ENCODE data around the gene INHBE. TPM values are rescaled to one million over a fixed set of nuclear protein-coding genes. Genes with fewer than 3 reads are reported as not detected.

Gene INHBE
- total RNA-seq, 1 donor from 2014 or later: not detected

DNA sequence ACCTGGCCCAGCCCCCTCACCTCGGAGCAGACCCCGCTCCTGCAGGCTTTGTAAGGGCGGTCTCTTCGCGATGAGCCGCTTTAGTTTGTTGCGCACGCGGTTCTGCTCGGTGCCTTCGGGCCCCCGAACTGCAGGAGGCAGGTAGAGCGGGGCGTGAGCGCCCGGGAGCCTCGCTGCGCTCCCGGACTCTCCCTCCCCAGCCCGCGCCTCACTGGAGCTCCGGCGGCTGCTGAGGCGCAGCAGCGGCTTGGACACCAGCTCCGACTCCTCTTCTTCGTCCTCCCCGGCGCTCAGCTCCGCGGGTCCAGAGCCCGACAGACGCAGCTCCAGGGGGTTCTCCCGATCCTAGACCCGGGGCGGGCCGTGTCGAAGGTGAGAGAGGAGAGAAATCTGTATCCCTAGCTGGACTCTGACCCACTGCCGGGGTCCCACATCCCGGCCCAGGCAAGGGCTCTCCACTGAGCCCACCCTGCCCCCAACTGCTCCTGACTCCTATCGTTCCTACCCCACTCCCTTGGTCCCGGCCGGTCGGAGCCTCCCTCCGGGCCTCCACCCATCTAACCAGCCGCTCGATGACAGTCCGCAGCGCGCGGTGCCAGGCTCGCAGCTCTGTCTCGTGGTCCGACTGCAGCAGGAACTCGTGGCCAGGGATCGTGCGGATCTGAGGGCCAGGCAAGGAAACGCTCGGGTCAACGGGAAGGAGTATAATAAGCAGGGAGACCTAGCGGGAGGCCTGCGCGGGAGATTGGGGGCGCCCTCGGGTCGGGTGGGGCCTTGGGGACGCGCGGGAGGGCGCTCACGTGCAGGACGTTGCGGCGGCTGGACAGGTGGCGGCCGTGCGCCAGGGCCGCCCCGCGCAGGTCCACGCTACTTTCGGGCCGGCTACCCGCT is 20.4 kb downstream of the INHBE start:
- Histone ChIP-seq H3K36me3 (no peaks in the 10 kb centered on the region), H3K27ac (replicated peaks) (no peak overlapping the region), H3K9me3 (replicated peaks) (no peaks in the 10 kb centered on the region), H3K27me3 (ENCODE audit: low read depth) (peaks cover 99% of the 10 kb centered on the region), H3K4me1 (peaks cover 20% of the 10 kb centered on the region), H3K4me3 (peak overlapping the region; percentile 64)
- DNase-seq: no peak
- TF ChIP-seq, protein P1, sequence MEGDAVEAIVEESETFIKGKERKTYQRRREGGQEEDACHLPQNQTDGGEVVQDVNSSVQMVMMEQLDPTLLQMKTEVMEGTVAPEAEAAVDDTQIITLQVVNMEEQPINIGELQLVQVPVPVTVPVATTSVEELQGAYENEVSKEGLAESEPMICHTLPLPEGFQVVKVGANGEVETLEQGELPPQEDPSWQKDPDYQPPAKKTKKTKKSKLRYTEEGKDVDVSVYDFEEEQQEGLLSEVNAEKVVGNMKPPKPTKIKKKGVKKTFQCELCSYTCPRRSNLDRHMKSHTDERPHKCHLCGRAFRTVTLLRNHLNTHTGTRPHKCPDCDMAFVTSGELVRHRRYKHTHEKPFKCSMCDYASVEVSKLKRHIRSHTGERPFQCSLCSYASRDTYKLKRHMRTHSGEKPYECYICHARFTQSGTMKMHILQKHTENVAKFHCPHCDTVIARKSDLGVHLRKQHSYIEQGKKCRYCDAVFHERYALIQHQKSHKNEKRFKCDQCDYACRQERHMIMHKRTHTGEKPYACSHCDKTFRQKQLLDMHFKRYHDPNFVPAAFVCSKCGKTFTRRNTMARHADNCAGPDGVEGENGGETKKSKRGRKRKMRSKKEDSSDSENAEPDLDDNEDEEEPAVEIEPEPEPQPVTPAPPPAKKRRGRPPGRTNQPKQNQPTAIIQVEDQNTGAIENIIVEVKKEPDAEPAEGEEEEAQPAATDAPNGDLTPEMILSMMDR (IDR thresholded peaks at IDR 0.05; ENCODE audit: borderline replicate concordance): no peak
- intact Hi-C loops (cut with micrococcal nuclease): no loop called here

DNA sequence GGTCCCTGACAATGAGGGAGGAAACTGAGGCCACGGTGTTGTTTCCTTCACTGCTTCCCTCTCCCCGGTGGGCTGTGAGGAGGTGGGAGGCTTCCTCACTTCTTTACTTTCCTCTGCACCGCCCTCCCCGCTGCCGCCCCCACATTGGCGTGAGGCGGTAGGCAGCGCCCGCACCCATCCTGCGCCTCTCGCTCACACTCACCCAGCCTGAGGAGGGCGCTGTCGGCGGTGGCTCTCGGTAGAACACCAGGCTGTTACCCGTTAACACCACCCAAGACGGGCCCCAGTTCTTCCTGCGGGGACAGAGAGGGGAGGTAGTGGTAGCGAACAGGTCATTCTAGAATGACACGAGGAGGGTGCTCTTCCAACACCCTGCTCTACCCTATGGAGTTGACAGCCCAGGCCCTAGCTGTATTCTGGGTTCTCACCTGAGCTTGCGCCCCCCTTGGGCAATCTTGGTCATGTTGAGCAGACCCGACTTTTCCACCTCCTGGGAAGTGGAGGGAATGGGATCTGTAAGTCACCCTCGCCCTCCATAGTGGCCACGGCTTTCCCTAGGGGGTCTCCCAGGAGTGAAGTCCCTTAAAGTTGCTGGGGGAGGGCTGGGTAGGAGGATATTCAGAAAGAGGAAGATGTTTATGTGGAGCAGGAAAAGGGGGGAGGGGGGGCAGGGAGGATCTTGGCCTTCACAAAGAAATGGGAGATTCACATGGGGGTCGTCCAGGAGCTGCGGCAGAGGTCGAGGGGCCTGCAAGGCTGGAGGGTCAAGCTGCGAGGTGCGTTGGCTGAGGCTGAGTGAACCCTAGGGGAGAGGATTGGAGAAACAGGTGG is 21.3 kb downstream of the INHBE start:
- TF ChIP-seq, protein P1 (IDR thresholded peaks at IDR 0.05; ENCODE audit: borderline replicate concordance): no peak
- peaks cover 99% of the 10 kb centered on the region for H3K27me3 ChIP-seq (ENCODE audit: low read depth)
- DNase-seq: no peak

DNA sequence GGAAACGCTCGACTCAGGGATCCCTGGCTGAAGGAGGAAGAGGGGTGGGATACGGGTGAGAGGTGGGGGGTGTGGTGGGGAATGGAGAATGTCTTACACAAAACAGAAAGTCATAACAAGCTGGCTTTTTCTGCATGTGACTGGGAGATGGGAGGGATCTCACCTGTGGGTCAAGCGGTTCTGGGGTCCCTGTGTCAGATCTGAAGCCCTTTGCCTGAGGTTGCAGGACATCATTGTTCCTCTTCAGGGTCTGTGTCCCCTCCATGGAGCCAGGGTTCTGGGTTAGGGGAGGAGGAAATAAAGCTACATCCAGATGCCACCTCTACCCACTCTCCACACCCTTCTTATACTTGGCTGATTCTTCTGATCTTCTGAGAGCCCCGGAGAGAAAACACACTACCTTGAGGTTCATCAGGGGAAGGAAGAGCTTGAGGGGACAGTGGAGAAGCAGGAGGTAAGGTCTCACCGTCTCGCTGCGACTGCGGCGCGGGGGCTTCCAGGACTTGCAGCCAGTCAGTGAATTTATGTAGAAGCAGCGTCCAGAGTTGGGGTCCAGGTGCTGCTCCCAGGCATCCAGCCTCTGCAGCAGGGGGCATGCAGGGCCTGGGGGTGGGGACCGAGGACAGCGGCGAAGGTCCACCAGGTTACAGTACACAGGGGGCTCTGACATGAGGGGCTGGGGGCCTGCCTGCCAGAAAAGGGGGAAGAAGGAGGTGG is 22.0 kb downstream of the INHBE start:
- intact Hi-C loops (cut with micrococcal nuclease): no loop called here
- TF ChIP-seq, protein P1 (IDR thresholded peaks at IDR 0.05; ENCODE audit: borderline replicate concordance): no peak
- Histone ChIP-seq H3K9me3 (replicated peaks) (no peaks in the 10 kb centered on the region), H3K4me1 (peaks cover 20% of the 10 kb centered on the region), H3K27ac (replicated peaks) (peak overlapping the region; percentile 41), H3K4me3 (peak overlapping the region; percentile 64), H3K36me3 (no peaks in the 10 kb centered on the region), H3K27me3 (ENCODE audit: low read depth) (peaks cover 99% of the 10 kb centered on the region)
- no peak for DNase-seq

More for the DNA sequence above, 21.3 kb downstream of the INHBE start:
- H3K9me3 ChIP-seq (replicated peaks): no peaks in the 10 kb centered on the region
- peak overlapping the region; percentile 64 for H3K4me3 ChIP-seq
- intact Hi-C loops (cut with micrococcal nuclease): no loop called here
- H3K27ac ChIP-seq (replicated peaks): peak overlapping the region; percentile 41
- peaks cover 20% of the 10 kb centered on the region for H3K4me1 ChIP-seq
- H3K36me3 ChIP-seq: no peaks in the 10 kb centered on the region

DNA sequence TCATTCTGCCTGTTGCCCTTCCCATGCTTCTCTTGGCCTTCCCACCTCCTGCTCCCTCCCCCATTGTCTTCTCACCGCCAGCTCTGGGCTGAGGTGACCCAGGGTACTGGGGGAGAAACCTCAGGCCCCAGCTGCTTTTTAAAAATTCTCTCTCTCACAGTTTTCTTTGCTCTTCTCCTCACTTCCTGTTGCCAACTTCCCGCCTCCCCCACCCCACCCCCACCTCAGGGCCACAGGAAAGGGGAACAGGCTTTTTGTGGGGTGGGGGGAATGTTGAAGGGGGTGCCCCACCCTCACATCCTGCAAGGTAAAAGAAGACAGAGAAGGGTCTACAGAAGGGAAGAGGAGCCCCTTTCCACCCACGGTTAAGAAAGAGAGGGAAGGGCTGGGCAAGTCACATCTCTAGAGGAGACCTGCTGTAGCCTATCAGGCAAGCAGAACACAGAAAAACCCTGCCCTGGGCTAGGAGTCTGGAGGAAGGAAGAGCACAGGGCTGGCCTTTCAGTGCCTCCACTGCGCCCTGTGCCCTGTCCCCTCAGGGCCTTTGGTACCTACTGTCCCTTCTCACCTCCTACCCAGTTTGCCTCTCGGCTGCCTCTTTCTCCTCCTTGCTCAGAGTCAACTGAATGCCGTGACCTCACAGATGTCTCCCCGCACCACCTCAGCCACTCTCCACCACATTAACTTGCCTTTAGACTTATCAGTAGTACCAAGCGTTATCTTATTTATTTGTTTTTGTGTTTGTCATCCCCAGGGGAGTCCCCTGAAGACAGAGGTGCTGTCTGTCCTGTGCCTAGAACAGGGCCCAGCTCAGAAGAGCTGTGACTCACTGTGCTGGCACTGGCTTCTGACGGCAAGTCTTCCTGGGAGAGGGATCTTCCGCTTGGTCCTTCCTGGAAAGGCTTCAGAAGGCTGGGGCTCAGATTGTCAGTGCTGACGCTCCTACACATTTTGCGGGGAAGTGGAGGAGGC is 22.9 kb downstream of the INHBE start:
- peaks cover 99% of the 10 kb centered on the region for H3K27me3 ChIP-seq (ENCODE audit: low read depth)
- peaks cover 20% of the 10 kb centered on the region for H3K4me1 ChIP-seq
- H3K4me3 ChIP-seq: peak overlapping the region; percentile 64
- H3K9me3 ChIP-seq (replicated peaks): no peaks in the 10 kb centered on the region
- intact Hi-C loops (cut with micrococcal nuclease): no loop called here
- H3K27ac ChIP-seq (replicated peaks): peak overlapping the region; percentile 41
- DNase-seq: no peak
- TF ChIP-seq, protein P1 (IDR thresholded peaks at IDR 0.05; ENCODE audit: borderline replicate concordance): no peak
- no peaks in the 10 kb centered on the region for H3K36me3 ChIP-seq

Data from left ventricle myocardium inferior (tissue), 1 donor.